GM15510 (cell line): Measurements from ENCODE around the gene RNLS.

ENCODE experiments used
- POLR2A ChIP-seq: IDR thresholded peaks from 3 replicates; pipeline ENCODE4 v1.6.1; 2011; ENCODE audit warnings: borderline replicate concordance; ENCODE audit not compliant: insufficient read length; ENCODE audit errors: extremely low read depth

RNLS gene

GRCh38 chr10:88515235-88515634 is 67.9 kb downstream of the RNLS start:
- no peak for TF ChIP-seq POLR2A

GRCh38 chr10:88512599-88512998 is 70.5 kb downstream of the RNLS start:
- no peak for TF ChIP-seq POLR2A

GRCh38 chr10:88508796-88509195 is 74.3 kb downstream of the RNLS start:
- no peak for TF ChIP-seq POLR2A

GRCh38 chr10:88507826-88508453 is 75.2 kb downstream of the RNLS start:
- TF ChIP-seq POLR2A, result no peak

GRCh38 chr10:88507404-88507803 is 75.7 kb downstream of the RNLS start:
- no peak for TF ChIP-seq POLR2A

GRCh38 chr10:88505680-88506215 is 77.4 kb downstream of the RNLS start:
- no peak for TF ChIP-seq POLR2A

GRCh38 chr10:88505265-88505664 is 77.9 kb downstream of the RNLS start:
- TF ChIP-seq POLR2A, result no peak

- TF ChIP-seq POLR2A, result no peak
Measured at GRCh38 chr10:88500656-88501055, 82.5 kb downstream of the RNLS start.

- no peak for TF ChIP-seq POLR2A
Measured at GRCh38 chr10:88499569-88500470, 83.3 kb downstream of the RNLS start.

- TF ChIP-seq POLR2A, result no peak
Measured at GRCh38 chr10:88497913-88498312, 85.2 kb downstream of the RNLS start.

- no peak for TF ChIP-seq POLR2A
Measured at GRCh38 chr10:88494537-88494936, 88.6 kb downstream of the RNLS start.

- TF ChIP-seq POLR2A, result no peak
Measured at GRCh38 chr10:88493691-88494483, 89.2 kb downstream of the RNLS start.

GRCh38 chr10:88491314-88491713 is 91.8 kb downstream of the RNLS start:
- TF ChIP-seq POLR2A, result no peak

GRCh38 chr10:88490231-88490980 is 92.7 kb downstream of the RNLS start:
- no peak for TF ChIP-seq POLR2A
